Suprapubic skin (tissue), 3 donors: ENCODE results near the gene NTSR1.
A peak's percentile ranks its signal among the peaks of the same experiment; 100 is the strongest.

ENCODE experiments used
- POLR2AphosphoS5 ChIP-seq, 3 donors: sonication (generic); formaldehyde crosslinking; IDR thresholded peaks; one replicate each; pipeline ENCODE4 v1.6.1; 2017; ENCODE audit warnings: antibody characterized with exemption in 3 of 3
- TF ChIP-seq, protein P1 (sequence below), 2 donors: fragments of 200-600 bp in 1 of 2; fragments of 450-650 bp in 1 of 2; sonication (generic) in 1 of 2; IDR thresholded peaks; one replicate each; pipeline ENCODE4 v1.5.1; 2016 to 2019; ENCODE audit warnings: antibody characterized with exemption in 2 of 2, mild to moderate bottlenecking in 1 of 2, moderate library complexity in 1 of 2

DNA sequence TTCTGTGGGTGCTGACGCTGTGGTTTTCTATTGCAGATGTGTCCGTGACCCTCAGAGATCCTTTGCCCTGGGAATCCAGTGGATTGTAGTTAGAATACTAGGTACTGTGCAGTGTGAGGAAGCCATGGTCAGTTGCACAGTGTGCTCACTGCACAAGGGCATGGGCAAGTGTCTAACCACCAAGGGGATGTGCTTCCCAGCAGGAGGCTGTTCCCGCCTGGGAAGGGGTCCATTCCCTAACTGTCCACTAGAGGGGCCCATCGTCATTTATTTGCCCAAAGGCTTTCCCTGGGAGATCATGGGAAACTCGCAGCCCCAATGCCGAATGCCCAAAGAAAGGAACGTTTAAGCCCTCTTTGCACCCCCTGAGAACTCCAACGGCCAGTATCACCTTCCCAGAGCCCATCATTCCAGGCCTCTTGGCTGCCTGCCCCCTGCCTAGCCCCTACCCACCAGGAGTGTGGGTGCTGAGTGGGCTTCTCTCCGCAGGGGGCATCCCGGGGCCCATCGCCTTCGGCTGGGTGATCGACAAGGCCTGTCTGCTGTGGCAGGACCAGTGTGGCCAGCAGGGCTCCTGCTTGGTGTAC is 40.1 kb upstream of the NTSR1 start:
- TF ChIP-seq, protein P1, sequence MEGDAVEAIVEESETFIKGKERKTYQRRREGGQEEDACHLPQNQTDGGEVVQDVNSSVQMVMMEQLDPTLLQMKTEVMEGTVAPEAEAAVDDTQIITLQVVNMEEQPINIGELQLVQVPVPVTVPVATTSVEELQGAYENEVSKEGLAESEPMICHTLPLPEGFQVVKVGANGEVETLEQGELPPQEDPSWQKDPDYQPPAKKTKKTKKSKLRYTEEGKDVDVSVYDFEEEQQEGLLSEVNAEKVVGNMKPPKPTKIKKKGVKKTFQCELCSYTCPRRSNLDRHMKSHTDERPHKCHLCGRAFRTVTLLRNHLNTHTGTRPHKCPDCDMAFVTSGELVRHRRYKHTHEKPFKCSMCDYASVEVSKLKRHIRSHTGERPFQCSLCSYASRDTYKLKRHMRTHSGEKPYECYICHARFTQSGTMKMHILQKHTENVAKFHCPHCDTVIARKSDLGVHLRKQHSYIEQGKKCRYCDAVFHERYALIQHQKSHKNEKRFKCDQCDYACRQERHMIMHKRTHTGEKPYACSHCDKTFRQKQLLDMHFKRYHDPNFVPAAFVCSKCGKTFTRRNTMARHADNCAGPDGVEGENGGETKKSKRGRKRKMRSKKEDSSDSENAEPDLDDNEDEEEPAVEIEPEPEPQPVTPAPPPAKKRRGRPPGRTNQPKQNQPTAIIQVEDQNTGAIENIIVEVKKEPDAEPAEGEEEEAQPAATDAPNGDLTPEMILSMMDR (IDR thresholded peaks at IDR 0.05): peak; percentile 63 to 77
- TF ChIP-seq POLR2AphosphoS5 (IDR thresholded peaks at IDR 0.05): no peak
